ENCODE results near the gene AKAP13.

AKAP13 gene

GRCh38 chr15:85377269-85377668 lies 3.1 kb upstream of the AKAP13 start:
- no peak overlapping the region for H2BK120ac ChIP-seq (ENCODE audit: low read depth, low read length)
- H3K4me2 ChIP-seq (ENCODE audit: insufficient read depth, low read length, poor library complexity, severe bottlenecking) = no peak overlapping the region
- H2BK5ac ChIP-seq (ENCODE audit: low read length) = no peak overlapping the region
- no peak overlapping the region for H3K14ac ChIP-seq (ENCODE audit: low read length)
- no peak overlapping the region for H4K8ac ChIP-seq (ENCODE audit: low read depth, low read length)
- no peaks in the 10 kb centered on the region for H3K27me3 ChIP-seq (ENCODE audit: control insufficient read depth in 3 of 3, insufficient read depth in 3 of 3, low read depth in 1 of 3, low read length in 3 of 3)
- no peak overlapping the region for H3K4ac ChIP-seq (ENCODE audit: low read length)
- no peak overlapping the region for H2BK12ac ChIP-seq (ENCODE audit: low read length)
- H3K18ac ChIP-seq (ENCODE audit: low read length) = no peak overlapping the region
- H3K23ac ChIP-seq (ENCODE audit: low read depth, low read length, poor library complexity) = no peak overlapping the region
- no peaks in the 10 kb centered on the region for H3K79me1 ChIP-seq (ENCODE audit: low read depth, low read length)
- no peak overlapping the region for H3K4me3 ChIP-seq (ENCODE audit: low read length in 2 of 2)
- H3K36me3 ChIP-seq (replicated peaks in 1 of 2; ENCODE audit: control insufficient read depth in 2 of 2, insufficient read depth in 2 of 2, low read length in 2 of 2) = no peaks in the 10 kb centered on the region
- no peaks in the 10 kb centered on the region for H3K9me3 ChIP-seq (replicated peaks in 1 of 2; ENCODE audit: control insufficient read depth in 2 of 2, insufficient read depth in 1 of 2, low read depth in 1 of 2, low read length in 2 of 2)
- H3K27ac ChIP-seq (replicated peaks; ENCODE audit: low read length) = no peak overlapping the region
- no CpG with 5 or more reads among the region's 2 CpGs for WGBS, 2 donors (ENCODE audit: extremely low coverage in 2 of 2, insufficient read length in 2 of 2, insufficient replicate concordance in 1 of 2)
- H4K91ac ChIP-seq (ENCODE audit: low read depth, low read length, poor library complexity) = no peak overlapping the region
- H2BK15ac ChIP-seq (ENCODE audit: low read length) = no peak overlapping the region
- H2AFZ ChIP-seq (ENCODE audit: low read length) = no peak overlapping the region
- H3K4me1 ChIP-seq (ENCODE audit: control insufficient read depth in 2 of 2, insufficient read depth in 1 of 2, low read depth in 1 of 2, low read length in 2 of 2) = peaks cover under 1 to 5% of the 10 kb centered on the region in 2 donors
- no peak overlapping the region for H2AK5ac ChIP-seq (ENCODE audit: low read depth, low read length)
- no peak overlapping the region for H3K9ac ChIP-seq (ENCODE audit: low read depth, low read length, poor library complexity)
- no peak for DNase-seq (ENCODE audit: low spot score)

DNA sequence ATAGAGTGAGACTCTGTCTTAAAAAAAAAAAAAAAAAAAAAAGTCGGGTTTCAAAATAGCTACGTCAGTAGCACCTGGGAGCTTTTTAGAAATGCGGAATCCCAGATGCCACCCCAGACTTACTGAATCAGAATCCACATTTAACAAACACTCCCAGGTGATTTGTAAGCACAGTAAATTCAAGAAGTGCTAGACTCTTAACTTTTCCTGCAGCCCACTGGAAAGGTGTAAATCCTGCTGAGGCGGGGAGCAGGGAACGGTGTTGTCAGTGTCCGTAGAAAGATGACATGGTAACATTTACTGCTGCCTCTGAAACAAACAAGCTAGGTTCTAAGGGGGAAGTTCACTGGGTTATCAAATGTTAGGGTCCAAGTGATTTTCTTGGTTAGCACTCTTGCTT lies 2.4 kb upstream of the AKAP13 start:
- no peak overlapping the region for H2AFZ ChIP-seq (ENCODE audit: low read length)
- no peak overlapping the region for H2BK120ac ChIP-seq (ENCODE audit: low read depth, low read length)
- no peak overlapping the region for H3K18ac ChIP-seq (ENCODE audit: low read length)
- H3K79me1 ChIP-seq (ENCODE audit: low read depth, low read length) = no peaks in the 10 kb centered on the region
- no peak overlapping the region for H2BK5ac ChIP-seq (ENCODE audit: low read length)
- no peaks in the 10 kb centered on the region for H3K9me3 ChIP-seq (replicated peaks in 1 of 2; ENCODE audit: control insufficient read depth in 2 of 2, insufficient read depth in 1 of 2, low read depth in 1 of 2, low read length in 2 of 2)
- no peak overlapping the region for H2AK5ac ChIP-seq (ENCODE audit: low read depth, low read length)
- no peak overlapping the region for H4K8ac ChIP-seq (ENCODE audit: low read depth, low read length)
- H3K23ac ChIP-seq (ENCODE audit: low read depth, low read length, poor library complexity) = no peak overlapping the region
- no peak overlapping the region for H3K4ac ChIP-seq (ENCODE audit: low read length)
- no peak overlapping the region for H2BK12ac ChIP-seq (ENCODE audit: low read length)
- no peaks in the 10 kb centered on the region for H3K27me3 ChIP-seq (ENCODE audit: control insufficient read depth in 3 of 3, insufficient read depth in 3 of 3, low read depth in 1 of 3, low read length in 3 of 3)
- no peak overlapping the region for H2BK15ac ChIP-seq (ENCODE audit: low read length)
- no peak overlapping the region for H3K4me2 ChIP-seq (ENCODE audit: insufficient read depth, low read length, poor library complexity, severe bottlenecking)
- no CpG with 5 or more reads among the region's 6 CpGs for WGBS, 2 donors (ENCODE audit: extremely low coverage in 2 of 2, insufficient read length in 2 of 2, insufficient replicate concordance in 1 of 2)
- peaks cover 2 to 9% of the 10 kb centered on the region in 2 donors for H3K4me1 ChIP-seq (ENCODE audit: control insufficient read depth in 2 of 2, insufficient read depth in 1 of 2, low read depth in 1 of 2, low read length in 2 of 2)
- H4K91ac ChIP-seq (ENCODE audit: low read depth, low read length, poor library complexity) = no peak overlapping the region
- no peak overlapping the region for H3K4me3 ChIP-seq (ENCODE audit: low read length in 2 of 2)
- no peaks in the 10 kb centered on the region for H3K36me3 ChIP-seq (replicated peaks in 1 of 2; ENCODE audit: control insufficient read depth in 2 of 2, insufficient read depth in 2 of 2, low read length in 2 of 2)
- H3K14ac ChIP-seq (ENCODE audit: low read length) = no peak overlapping the region
- no peak overlapping the region for H3K27ac ChIP-seq (replicated peaks; ENCODE audit: low read length)
- no peak overlapping the region for H3K9ac ChIP-seq (ENCODE audit: low read depth, low read length, poor library complexity)
- no peak for DNase-seq (ENCODE audit: low spot score)

DNA sequence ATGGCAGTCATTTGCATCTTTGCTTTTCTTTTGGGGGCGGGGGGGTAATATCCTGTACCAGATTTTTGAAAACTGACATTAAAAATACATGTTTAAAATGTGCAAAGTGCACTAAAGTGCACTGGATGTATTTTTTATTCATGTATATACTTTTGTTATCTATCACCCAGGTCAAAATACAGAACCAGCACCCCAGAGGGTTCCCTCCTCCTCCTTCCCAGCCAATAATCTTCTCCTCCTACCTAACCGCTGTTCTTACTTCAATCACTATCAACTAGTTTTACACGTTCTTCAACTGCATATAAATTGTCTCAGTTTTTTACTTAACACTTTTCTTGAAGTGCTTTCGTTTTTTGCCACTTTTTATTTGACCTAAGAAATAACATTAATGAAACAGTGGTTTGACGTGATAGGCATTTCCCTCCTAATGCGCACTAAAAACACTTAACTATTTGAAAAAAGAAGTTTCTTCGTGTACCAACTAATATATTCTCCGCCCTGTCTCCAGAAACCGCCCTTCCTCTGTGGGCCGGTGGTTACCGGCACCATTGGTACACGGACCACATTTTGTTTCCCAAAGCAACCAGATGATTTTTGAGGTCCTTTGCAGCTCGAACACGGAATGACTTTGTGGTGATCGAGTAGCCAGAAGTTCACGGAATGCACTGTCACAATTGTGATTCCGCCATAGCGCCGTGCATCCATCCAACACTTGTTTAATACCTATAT lies 836 bp upstream of the AKAP13 start:
- H2BK15ac ChIP-seq (ENCODE audit: low read length) = no peak overlapping the region
- no peak for DNase-seq (ENCODE audit: low spot score)
- H3K4me1 ChIP-seq (ENCODE audit: control insufficient read depth in 2 of 2, insufficient read depth in 1 of 2, low read depth in 1 of 2, low read length in 2 of 2) = peaks cover 2 to 9% of the 10 kb centered on the region in 2 donors
- H4K91ac ChIP-seq (ENCODE audit: low read depth, low read length, poor library complexity) = no peak overlapping the region
- no peak overlapping the region for H2BK120ac ChIP-seq (ENCODE audit: low read depth, low read length)
- no peak overlapping the region for H3K14ac ChIP-seq (ENCODE audit: low read length)
- no peak overlapping the region for H2AK5ac ChIP-seq (ENCODE audit: low read depth, low read length)
- H3K9me3 ChIP-seq (replicated peaks in 1 of 2; ENCODE audit: control insufficient read depth in 2 of 2, insufficient read depth in 1 of 2, low read depth in 1 of 2, low read length in 2 of 2) = no peaks in the 10 kb centered on the region
- H3K4ac ChIP-seq (ENCODE audit: low read length) = no peak overlapping the region
- H3K23ac ChIP-seq (ENCODE audit: low read depth, low read length, poor library complexity) = no peak overlapping the region
- no peak overlapping the region for H3K18ac ChIP-seq (ENCODE audit: low read length)
- no peak overlapping the region for H3K27ac ChIP-seq (replicated peaks; ENCODE audit: low read length)
- H4K8ac ChIP-seq (ENCODE audit: low read depth, low read length) = no peak overlapping the region
- peak overlapping the region; percentile 92 for H2AFZ ChIP-seq (ENCODE audit: low read length)
- peak overlapping the region; percentile 66 to 78 for H3K4me3 ChIP-seq (ENCODE audit: low read length in 2 of 2)
- H3K4me2 ChIP-seq (ENCODE audit: insufficient read depth, low read length, poor library complexity, severe bottlenecking) = peak overlapping the region; percentile 90
- H3K9ac ChIP-seq (ENCODE audit: low read depth, low read length, poor library complexity) = no peak overlapping the region
- H3K27me3 ChIP-seq (ENCODE audit: control insufficient read depth in 3 of 3, insufficient read depth in 3 of 3, low read depth in 1 of 3, low read length in 3 of 3) = no peaks in the 10 kb centered on the region
- no peak overlapping the region for H2BK12ac ChIP-seq (ENCODE audit: low read length)
- no CpG with 5 or more reads among the region's 19 CpGs for WGBS, 2 donors (ENCODE audit: extremely low coverage in 2 of 2, insufficient read length in 2 of 2, insufficient replicate concordance in 1 of 2)
- peaks cover under 1% of the 10 kb centered on the region for H3K79me1 ChIP-seq (ENCODE audit: low read depth, low read length)
- H2BK5ac ChIP-seq (ENCODE audit: low read length) = no peak overlapping the region
- no peaks in the 10 kb centered on the region for H3K36me3 ChIP-seq (replicated peaks in 1 of 2; ENCODE audit: control insufficient read depth in 2 of 2, insufficient read depth in 2 of 2, low read length in 2 of 2)

GRCh38 chr15:85380812-85381642 lies 624 bp downstream of the AKAP13 start:
- H2BK15ac ChIP-seq (ENCODE audit: low read length) = no peak overlapping the region
- H3K27ac ChIP-seq (replicated peaks; ENCODE audit: low read length) = peak overlapping the region; percentile 97
- H3K23ac ChIP-seq (ENCODE audit: low read depth, low read length, poor library complexity) = peak overlapping the region; percentile 97
- peak overlapping the region; percentile 66 to 97 for H3K4me3 ChIP-seq (ENCODE audit: low read length in 2 of 2)
- peak overlapping the region; percentile 90 for H3K9ac ChIP-seq (ENCODE audit: low read depth, low read length, poor library complexity)
- peak overlapping the region; percentile 89 for H2AFZ ChIP-seq (ENCODE audit: low read length)
- H2BK5ac ChIP-seq (ENCODE audit: low read length) = peak overlapping the region; percentile 83
- H4K91ac ChIP-seq (ENCODE audit: low read depth, low read length, poor library complexity) = no peak overlapping the region
- WGBS, 2 donors (ENCODE audit: extremely low coverage in 2 of 2, insufficient read length in 2 of 2, insufficient replicate concordance in 1 of 2) = no CpG with 5 or more reads among the region's 89 CpGs
- H3K9me3 ChIP-seq (replicated peaks in 1 of 2; ENCODE audit: control insufficient read depth in 2 of 2, insufficient read depth in 1 of 2, low read depth in 1 of 2, low read length in 2 of 2) = no peaks in the 10 kb centered on the region
- peak overlapping the region; percentile 33 for H2BK12ac ChIP-seq (ENCODE audit: low read length)
- no peak overlapping the region for H4K8ac ChIP-seq (ENCODE audit: low read depth, low read length)
- H3K4me2 ChIP-seq (ENCODE audit: insufficient read depth, low read length, poor library complexity, severe bottlenecking) = peak overlapping the region; percentile 48
- H3K79me1 ChIP-seq (ENCODE audit: low read depth, low read length) = peaks cover 3% of the 10 kb centered on the region
- no peak overlapping the region for H2AK5ac ChIP-seq (ENCODE audit: low read depth, low read length)
- H3K4me1 ChIP-seq (ENCODE audit: control insufficient read depth in 2 of 2, insufficient read depth in 1 of 2, low read depth in 1 of 2, low read length in 2 of 2) = peaks cover 2 to 9% of the 10 kb centered on the region in 2 donors
- peaks cover 0 to 5% of the 10 kb centered on the region in 2 donors for H3K36me3 ChIP-seq (replicated peaks in 1 of 2; ENCODE audit: control insufficient read depth in 2 of 2, insufficient read depth in 2 of 2, low read length in 2 of 2)
- H3K18ac ChIP-seq (ENCODE audit: low read length) = peak overlapping the region; percentile 90
- H3K4ac ChIP-seq (ENCODE audit: low read length) = no peak overlapping the region
- H2BK120ac ChIP-seq (ENCODE audit: low read depth, low read length) = no peak overlapping the region
- no peaks in the 10 kb centered on the region for H3K27me3 ChIP-seq (ENCODE audit: control insufficient read depth in 3 of 3, insufficient read depth in 3 of 3, low read depth in 1 of 3, low read length in 3 of 3)
- no peak overlapping the region for H3K14ac ChIP-seq (ENCODE audit: low read length)
- DNase-seq (ENCODE audit: low spot score) = peak; percentile 65

All from neuronal stem cell (in vitro differentiated cells).